Measurements from ENCODE around the gene ZNRF3.
A peak's percentile ranks its signal among the peaks of the same experiment; 100 is the strongest.
"Not testable (repeated sequence)": the region's sequence is repeated elsewhere in the genome, so short reads cannot be mapped to it uniquely, and the experiment has no call there.

The ZNRF3 gene

GRCh38 chr22:29070490-29070889 lies 187.1 kb downstream of the ZNRF3 start:
- no peak for DNase-seq (ENCODE audit: low read depth)

GRCh38 chr22:29071261-29072045 lies 188.1 kb downstream of the ZNRF3 start:
- no peak for DNase-seq (ENCODE audit: low read depth)

DNA sequence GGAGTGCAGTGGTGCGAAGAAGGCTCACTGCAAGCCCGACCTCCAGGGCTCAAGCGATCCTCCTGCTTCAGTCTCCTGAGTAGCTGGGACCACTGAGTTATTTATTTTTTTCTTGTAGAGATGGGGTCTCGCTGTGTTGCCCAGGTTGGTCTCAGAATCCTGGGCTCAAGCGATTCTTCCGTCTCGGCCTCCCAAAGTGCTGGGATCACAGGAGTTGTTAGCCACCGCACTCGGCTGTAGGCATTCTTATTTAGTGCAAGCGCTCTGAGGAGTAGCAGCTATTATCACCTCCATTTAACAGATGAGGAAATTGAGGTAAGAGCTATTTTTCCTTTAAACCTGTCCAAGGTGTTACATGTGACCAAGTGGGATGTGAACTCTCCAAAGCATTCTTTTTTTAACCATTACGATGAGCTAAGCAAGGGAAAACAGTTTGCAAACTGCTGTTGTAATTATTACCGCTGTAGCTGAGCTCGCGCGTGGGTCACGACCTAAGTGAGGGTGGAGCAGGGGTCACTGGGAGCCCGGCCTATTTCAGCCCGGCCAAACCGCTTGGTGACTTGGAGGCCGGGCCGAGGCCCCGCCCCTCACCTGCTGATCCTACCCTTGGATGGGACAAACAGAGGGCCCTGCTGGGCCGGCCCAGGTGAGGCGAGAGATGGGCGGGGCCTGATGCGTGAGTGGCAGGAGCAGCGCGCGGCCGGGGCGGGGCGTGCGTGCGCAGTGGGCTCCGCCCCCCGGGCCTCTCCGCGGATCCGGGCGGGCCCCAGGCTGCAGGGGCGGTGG lies 189.0 kb downstream of the ZNRF3 start:
- peak; percentile 69 for DNase-seq (ENCODE audit: low read depth)

GRCh38 chr22:29072979-29073617 lies 189.7 kb downstream of the ZNRF3 start, which contains the start of gene KREMEN1:
KREMEN1 (plus strand) TSS chr22:29073035; CDS start chr22:29073131, 96 bp downstream.
- no peak for DNase-seq (ENCODE audit: low read depth)

- no peak for DNase-seq (ENCODE audit: low read depth)
Measured at GRCh38 chr22:29073618-29074275, 190.4 kb downstream of the ZNRF3 start.

DNA sequence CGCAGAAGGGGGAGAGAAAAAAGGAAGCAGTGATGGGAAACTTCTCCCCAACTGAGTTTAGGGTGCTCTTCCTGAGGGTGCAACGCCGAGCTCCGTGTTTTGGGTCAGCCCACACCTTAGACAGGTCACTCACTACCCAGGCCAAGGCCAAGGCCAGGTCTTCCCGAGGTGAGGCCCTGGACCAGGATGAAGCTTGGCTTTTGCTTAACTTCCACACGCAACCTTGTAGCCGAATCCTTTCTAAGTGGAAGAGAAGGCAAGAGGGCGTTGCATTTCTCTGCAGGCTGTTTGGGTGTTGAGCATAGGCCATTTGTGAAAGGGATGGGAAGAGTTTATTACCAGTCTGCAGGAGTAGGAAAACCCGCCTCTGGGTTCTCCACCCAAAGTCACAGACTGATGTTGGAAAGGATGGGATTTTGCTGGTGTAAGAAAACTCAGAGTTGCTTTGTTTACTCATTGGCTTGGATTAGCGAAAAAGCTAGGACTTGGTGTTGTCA lies 191.0 kb downstream of the ZNRF3 start:
- DNase-seq (ENCODE audit: low read depth), result no peak

DNA sequence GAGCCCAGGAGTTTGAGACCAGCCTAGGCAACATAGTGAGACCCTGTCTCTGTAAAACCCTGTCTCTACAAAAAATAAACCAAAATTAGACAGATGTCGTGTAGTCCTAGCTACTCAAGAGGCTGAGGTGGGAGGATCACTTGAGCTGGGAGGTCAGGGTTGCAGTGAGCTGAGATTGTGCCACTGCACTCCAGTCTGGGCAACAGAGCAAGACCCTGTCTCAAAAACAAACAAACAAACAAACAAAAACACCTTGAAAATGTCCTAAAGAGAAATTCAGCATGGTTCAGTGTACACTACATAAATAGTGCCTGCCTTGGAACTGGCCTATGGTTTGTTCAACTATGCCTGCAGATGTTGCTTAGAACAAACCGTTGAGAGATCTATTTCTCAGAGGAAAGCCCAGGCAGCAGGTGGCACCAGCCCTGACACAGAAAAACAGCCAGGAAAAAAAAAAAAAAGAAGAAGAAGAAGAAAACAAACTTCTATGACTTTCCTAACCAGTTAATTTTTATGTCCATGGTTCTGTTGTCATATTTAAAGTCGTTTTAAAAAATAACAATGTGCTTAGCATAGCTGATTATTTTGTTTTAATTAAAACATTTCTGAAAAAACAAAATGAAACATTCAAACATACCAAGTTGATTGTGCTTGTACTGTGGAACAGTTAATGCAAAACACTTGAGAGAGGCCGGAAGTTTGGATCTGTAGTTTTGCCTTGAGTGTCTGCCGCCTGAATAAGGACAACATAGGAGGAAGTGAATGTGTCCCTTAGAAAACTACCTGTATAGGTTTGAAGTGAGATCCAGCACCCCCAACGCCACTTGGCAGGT lies 194.9 kb downstream of the ZNRF3 start:
- no peak for DNase-seq (ENCODE audit: low read depth)

DNA sequence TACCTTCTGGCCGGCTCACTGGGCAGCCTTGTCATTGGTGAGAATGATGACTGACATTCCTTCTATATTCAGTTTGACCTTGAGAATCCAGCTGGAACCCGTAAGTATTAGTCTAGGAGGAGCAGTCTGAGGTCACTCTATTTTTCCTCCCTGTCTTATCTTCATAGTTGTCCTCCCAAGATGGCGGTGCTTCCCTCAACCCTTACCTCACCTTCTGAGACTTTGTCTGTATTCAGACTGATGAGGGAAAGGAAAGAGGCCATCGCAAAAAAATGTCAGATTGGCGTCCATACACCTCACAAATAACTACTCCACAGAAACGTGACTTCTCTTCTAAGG lies 195.5 kb downstream of the ZNRF3 start:
- no peak for DNase-seq (ENCODE audit: low read depth)

GRCh38 chr22:29079218-29079901 lies 196.0 kb downstream of the ZNRF3 start:
- DNase-seq (ENCODE audit: low read depth), result no peak

DNA sequence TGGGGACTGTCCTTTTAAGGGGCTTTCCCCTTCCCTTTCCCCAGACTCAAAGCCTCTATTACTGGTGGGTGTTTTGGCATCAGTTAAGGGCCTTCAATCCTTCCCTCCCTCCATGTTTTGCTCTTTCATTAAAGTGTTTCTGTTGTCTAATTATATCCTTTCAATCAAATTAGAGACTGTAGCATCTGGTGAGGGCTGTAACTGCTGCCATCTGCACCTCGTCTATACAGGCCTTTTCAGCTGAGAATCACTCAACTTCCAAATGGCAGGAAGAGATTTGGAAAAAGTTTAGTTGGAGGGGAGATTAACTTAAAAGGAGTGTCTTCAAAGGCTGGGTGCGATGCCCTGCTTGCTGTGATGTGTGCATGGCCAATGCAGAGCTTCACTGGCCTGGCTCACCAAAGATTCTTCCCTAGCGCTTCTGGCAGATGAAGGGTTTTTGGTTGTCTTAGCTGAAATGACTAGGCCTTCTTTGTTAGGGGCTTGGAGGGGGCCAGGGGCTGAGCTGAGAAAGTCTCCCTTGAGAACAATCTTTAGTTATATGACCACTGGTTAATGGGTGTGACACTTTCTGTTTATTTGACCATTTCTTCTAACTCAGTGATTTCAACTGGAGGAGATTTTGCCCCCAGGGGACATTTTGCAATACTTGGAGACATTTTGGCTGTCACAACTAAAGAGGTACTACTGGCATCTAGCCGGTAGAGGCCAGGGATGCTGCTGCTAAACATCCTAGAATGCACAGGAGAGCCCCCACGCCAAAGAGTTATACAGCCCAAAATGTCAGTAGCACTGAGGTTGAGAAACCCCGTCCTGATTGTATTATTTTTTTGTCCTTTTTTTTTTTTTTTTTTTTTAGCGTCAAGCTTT lies 197.0 kb downstream of the ZNRF3 start:
- DNase-seq (ENCODE audit: low read depth), result no peak

DNA sequence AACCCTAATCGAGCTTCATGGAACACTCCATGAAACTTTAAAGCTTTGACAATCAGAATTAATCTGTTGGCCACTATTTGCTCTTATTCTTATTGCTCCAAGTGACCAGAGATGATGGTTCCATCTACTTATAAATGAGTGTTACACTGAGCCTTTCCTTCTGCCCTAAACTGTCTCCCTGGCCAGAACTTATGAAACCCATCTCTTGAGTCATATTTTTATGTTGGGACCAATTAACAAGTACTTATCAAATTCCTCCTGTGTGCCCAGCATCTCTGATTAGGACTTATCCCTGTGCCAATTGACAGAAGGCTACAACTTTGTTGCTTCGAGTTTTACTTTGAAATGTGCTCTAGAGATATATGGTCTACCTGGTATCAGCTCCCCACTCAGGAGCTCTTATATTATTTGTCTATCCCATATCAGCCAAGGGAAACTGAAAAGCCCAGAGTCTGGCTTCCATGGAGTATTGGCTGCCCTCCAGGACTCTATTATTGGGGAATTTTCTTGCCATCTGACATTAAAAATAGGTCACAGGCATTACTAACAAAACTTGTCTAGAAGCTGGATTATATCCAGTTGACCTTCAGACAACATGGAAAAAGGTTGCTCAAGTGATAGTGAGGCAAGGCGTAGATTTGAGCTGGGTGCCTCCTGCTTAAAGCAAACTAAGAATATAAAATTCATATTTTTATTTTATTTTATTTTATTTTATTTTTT lies 198.3 kb downstream of the ZNRF3 start:
- DNase-seq (ENCODE audit: low read depth), result no peak

GRCh38 chr22:29082826-29083545 lies 199.6 kb downstream of the ZNRF3 start:
- DNase-seq (ENCODE audit: low read depth), result no peak

DNA sequence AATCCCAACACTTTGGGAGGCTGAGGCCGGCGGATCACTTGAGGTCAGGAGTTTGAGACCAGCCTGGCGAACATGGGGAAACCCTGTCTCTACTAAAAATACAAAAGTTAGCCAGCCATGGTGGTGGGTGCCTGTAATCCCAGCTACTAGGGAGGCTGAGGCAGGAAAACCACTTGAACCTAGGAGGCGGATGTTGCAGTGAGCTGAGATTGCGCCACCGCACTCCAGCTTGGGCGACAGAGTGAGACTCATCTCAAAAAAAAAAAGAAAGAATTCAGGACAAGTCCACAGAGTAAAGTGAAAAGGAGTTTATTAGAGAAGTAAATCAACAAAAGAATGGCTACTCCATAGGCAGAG lies 200.2 kb downstream of the ZNRF3 start:
- not testable (repeated sequence) for DNase-seq (ENCODE audit: low read depth)

DNA sequence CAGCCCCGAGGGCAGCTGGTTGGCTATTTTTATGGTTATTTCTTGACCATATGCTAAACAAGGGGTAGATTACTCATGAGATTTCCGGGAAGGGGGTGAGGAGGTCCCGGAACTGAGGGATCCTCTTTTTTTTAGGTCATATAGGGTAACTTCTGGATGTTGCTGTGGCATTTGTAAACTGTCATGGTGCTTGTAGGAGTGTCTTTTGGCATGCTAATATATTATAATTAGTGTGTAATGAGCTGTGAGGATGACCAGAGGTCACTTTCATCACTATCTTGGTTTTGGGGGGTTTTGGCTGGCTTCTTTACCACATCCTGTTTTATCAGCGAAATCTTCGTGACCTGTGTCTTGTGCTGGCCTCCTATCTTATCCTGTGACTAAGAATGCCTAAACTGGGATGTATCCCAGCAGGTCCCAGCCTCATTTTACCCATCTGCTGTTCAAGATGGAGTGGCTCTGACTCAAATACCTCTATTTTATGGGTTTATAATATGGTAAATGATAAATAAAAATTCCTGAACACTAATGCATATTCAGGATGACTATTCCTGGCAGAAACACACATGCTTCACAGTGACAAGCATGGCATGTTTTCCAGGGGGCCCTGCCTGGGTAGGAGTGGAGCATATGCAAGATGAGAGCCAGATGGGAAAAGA lies 200.7 kb downstream of the ZNRF3 start:
- no peak for DNase-seq (ENCODE audit: low read depth)

DNA sequence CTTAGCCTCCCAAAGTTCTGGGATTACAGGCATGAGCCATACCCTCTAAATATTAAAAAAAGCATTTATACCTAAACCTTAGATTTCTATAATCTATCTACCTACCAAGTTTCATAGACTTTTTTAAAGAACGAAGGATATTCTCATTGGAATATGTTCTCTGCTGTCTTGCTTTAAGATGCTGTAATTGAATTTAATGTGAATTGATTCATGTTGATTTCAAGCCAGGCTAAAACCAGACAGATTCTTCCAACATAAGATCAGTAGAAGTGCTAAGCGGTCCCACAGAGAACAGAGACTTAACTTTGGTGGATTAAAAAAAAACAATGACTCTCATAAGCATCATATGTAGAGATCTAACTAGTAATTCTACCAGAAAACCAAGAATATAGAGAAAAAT lies 203.6 kb downstream of the ZNRF3 start:
- DNase-seq (ENCODE audit: low read depth), result no peak

- DNase-seq (ENCODE audit: low read depth), result no peak
Measured at GRCh38 chr22:29088809-29089208, 205.4 kb downstream of the ZNRF3 start.

DNA sequence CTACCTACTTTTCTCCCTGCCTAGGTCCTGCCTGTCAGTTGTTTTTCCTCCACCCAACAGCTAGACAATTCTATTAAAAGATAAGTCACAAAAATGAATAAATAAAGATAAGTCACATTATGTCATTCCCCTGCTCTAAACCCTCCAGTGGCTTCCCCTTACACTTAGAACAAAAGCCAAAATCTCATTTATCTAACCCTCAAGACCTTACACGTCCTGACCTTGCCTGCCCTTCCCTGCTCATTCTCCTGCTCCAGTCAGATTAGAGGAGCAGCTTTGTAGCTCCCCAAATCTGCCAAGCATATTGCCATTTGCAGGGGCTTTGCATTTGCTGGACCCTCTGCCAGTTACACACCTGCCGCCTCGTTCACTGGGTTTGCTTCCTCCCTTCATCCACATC lies 206.1 kb downstream of the ZNRF3 start:
- DNase-seq (ENCODE audit: low read depth), result no peak

GRCh38 chr22:29090039-29090438 lies 206.7 kb downstream of the ZNRF3 start:
- DNase-seq (ENCODE audit: low read depth), result no peak
